Measurements from ENCODE around the gene RNF213. TPM values are rescaled to one million over a fixed set of nuclear protein-coding genes. Genes with fewer than 3 reads are reported as not detected.
"Not testable (repeated sequence)": the region's sequence is repeated elsewhere in the genome, so short reads cannot be mapped to it uniquely, and the experiment has no call there.

Gene RNF213
- total RNA-seq, 6 experiments from 2014 or later = 59.1 to 87.7 (median 73.0) TPM

DNA sequence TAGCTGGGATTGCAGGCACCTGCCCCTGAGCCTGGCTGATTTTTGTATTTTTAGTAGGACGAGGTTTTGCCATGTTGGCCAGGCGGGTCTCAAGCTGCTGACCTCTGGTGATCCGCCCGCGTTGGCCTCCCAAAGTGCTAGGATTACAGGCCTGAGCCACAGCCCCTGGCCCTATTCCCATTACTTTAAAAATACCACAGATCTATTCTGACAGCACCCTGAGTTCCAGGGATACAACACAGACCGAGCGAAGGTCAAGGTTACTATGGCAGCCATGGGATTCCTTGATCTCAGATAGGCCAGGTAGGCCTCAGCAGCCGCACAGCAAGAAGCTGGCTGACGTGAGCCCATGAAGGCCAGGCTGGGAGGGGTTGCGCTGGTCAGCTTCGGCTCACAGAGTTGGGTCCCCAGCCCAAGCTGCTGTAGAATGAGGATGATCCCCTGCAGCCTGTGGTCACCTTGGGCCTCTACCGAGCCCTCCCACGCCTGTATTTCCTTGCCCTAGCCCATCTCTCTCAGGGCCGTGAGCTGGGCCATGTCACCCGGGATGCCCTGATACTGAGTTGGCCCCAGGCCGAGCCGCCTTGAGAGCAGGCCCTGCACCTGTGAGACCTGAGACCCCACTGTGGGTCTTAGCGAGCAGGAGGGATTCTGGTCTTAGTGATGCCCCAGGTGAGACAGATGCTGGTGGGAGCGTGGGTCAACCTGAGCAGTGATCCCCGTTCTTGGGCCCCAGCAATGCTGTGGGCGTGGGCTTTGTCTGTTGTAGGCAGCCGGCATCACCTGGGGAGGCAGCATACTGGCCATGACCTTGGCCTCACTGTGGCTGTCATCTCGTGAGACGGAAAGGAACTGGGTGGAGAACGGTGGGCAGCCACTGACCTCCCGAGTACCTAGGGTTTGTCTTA, 16.9 kb upstream of the RNF213 start:
- Histone ChIP-seq H3K36me3 (peaks cover 0 to 8% (median 2%) of the 10 kb centered on the region in 4 donors), H3K4me1 (no peaks in the 10 kb centered on the region), H3K27ac (no peak overlapping the region), H3K4me3 (no peak overlapping the region), H3K27me3 (no peaks in the 10 kb centered on the region), H3K9me3 (no peaks in the 10 kb centered on the region)
- WGBS (ENCODE audit: insufficient coverage, low coverage, low lambda C conversion rate, missing lambda C conversion rate) = 78% methylated on average over 4 of the region's 26 CpGs
- ATAC-seq (no peak), DNase-seq (no peak)
- TF ChIP-seq, protein P1, sequence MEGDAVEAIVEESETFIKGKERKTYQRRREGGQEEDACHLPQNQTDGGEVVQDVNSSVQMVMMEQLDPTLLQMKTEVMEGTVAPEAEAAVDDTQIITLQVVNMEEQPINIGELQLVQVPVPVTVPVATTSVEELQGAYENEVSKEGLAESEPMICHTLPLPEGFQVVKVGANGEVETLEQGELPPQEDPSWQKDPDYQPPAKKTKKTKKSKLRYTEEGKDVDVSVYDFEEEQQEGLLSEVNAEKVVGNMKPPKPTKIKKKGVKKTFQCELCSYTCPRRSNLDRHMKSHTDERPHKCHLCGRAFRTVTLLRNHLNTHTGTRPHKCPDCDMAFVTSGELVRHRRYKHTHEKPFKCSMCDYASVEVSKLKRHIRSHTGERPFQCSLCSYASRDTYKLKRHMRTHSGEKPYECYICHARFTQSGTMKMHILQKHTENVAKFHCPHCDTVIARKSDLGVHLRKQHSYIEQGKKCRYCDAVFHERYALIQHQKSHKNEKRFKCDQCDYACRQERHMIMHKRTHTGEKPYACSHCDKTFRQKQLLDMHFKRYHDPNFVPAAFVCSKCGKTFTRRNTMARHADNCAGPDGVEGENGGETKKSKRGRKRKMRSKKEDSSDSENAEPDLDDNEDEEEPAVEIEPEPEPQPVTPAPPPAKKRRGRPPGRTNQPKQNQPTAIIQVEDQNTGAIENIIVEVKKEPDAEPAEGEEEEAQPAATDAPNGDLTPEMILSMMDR (IDR thresholded peaks at IDR 0.05) = no peak
- no peak for TF ChIP-seq POLR2A (IDR thresholded peaks at IDR 0.05)
- intact Hi-C loops (cut with DNase I) = loop anchor here in 1 of 2 donors (10.0 kb wide), 1 partner anchor 149 kb away; no protein-coding TSS in a partner anchor

DNA sequence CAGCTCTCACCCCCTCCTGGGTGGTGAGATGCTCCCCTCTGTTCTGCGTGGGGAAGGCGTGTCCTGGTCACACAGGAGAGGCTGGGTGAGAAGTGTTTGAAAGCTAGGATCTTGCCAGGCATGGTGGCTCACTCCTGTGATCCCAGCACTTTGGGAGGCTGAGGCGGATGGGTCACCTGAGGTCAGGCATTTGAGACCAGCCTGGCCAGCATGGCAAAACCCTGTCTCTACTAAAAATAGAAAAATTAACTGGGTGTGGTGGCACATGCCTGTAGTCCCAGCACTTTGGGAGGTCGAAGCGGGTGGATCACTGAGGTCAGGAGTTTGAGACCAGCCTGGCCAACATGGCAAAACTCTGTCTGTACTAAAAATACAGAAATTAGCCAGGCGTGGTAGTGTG, 16.2 kb upstream of the RNF213 start:
- not testable (repeated sequence) for H3K27ac ChIP-seq, H3K9me3 ChIP-seq, H3K36me3 ChIP-seq, H3K4me1 ChIP-seq, DNase-seq, H3K4me3 ChIP-seq, ATAC-seq, H3K27me3 ChIP-seq
- WGBS (ENCODE audit: insufficient coverage, low coverage, low lambda C conversion rate, missing lambda C conversion rate) = no CpG with 5 or more reads among the region's 6 CpGs
- intact Hi-C loops (cut with DNase I) = loop anchor here in 1 of 2 donors (10.0 kb wide), 1 partner anchor 150 kb away; no protein-coding TSS in a partner anchor

DNA sequence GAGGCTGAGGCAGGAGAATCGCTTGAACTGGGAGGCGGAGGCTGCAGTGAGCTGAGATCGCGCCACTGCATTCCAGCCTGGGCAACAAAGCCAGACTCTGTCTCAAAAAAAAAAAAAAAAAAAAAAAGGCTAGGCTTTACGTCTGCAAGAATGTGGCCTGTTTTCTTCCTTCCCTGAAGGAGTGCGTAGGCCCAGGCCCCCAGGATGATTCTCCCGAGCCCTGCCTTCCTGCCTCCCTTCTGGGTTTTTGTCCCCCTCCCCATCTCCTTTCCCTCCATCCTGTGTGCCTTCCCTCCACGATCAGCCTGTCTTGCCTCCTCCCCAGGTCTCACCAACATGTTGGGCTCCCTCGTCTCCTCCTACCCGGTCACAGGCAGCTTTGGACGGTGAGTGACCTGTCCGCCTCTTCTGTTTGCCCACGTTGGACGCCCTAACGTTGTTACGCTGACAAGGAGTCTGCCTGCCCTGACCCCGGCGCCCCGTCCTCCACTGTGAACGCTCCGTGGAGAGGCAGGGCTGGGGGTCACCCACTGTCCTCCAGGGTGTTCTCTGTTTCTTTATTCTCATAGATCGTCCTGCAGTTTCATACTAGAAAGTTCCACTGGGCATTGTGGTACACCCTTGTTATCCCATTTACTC, 15.7 kb upstream of the RNF213 start:
- H3K36me3 ChIP-seq = peaks cover 0 to 8% (median 2%) of the 10 kb centered on the region in 4 donors
- H3K9me3 ChIP-seq = no peaks in the 10 kb centered on the region
- DNase-seq (no peak), ATAC-seq (no peak)
- no peak overlapping the region for H3K27ac ChIP-seq
- H3K4me3 ChIP-seq = no peak overlapping the region
- TF ChIP-seq, protein P1 (IDR thresholded peaks at IDR 0.05) = no peak
- no peak for TF ChIP-seq POLR2A (IDR thresholded peaks at IDR 0.05)
- no peaks in the 10 kb centered on the region for H3K27me3 ChIP-seq
- no peaks in the 10 kb centered on the region for H3K4me1 ChIP-seq
- intact Hi-C loops (cut with DNase I) = loop anchor here in 1 of 2 donors (10.0 kb wide), 1 partner anchor 150 kb away; no protein-coding TSS in a partner anchor
- WGBS (ENCODE audit: insufficient coverage, low coverage, low lambda C conversion rate, missing lambda C conversion rate) = 87% methylated on average over 15 of the region's 22 CpGs

DNA sequence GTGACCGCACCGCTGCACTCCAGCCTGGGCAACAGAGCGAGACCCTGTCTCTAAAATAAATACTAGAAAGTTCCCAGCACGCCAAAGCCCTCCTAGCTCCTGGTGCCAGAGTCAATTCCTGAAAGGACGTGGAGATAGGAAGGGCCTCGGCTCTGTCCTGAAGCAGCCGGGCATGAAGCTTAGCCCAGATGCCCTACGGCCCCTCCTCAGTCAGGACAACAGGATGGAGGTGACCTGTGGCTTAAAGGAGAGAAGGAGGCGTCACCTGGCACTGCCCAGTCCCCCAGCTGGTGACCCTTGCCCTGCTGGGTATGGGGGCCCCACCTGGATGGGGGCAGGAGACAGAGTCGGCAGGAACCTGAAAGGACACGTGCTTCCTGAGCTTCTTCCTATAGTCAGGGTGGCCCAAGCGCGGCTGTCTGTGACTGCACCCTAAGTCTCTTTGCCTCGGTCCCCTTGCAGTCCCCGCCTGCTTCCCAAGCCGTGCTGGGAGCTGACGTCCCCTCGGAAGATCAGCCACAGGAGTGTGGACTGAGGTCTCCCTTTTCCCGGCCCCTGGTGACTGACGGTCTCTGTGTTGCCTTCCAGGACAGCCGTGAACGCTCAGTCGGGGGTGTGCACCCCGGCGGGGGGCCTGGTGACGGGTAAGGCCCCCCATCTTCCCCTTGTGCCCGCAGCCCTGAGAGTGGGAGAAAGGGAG, 14.9 kb upstream of the RNF213 start:
- ATAC-seq = no peak
- 84% methylated on average over 5 of the region's 27 CpGs for WGBS (ENCODE audit: insufficient coverage, low coverage, low lambda C conversion rate, missing lambda C conversion rate)

More for the DNA sequence above, 14.9 kb upstream of the RNF213 start:
- no peak overlapping the region for H3K4me3 ChIP-seq
- H3K36me3 ChIP-seq = peaks cover 0 to 8% (median 2%) of the 10 kb centered on the region in 4 donors
- intact Hi-C loops (cut with DNase I) = loop anchor here in 1 of 2 donors (10.0 kb wide), 1 partner anchor 151 kb away; no protein-coding TSS in a partner anchor
- TF ChIP-seq POLR2A (IDR thresholded peaks at IDR 0.05) = no peak
- TF ChIP-seq, protein P1 (IDR thresholded peaks at IDR 0.05) = no peak
- H3K27me3 ChIP-seq = no peaks in the 10 kb centered on the region
- no peaks in the 10 kb centered on the region for H3K4me1 ChIP-seq
- DNase-seq = no peak
- H3K27ac ChIP-seq = no peak overlapping the region
- no peaks in the 10 kb centered on the region for H3K9me3 ChIP-seq
